WERI-Rb-1 (cell line): Measurements from ENCODE around the gene TNS4.

Experiments
- DNase-seq: peaks from one replicate; pipeline ENCODE4 v3.0.0-alpha.2; 2020
- H3K27ac ChIP-seq: fragments of 250-450 bp; sonication (Bioruptor Pico); 2 replicates; pipeline ENCODE4 v1.5.1; 2020; ENCODE audit warnings: mild to moderate bottlenecking, moderate library complexity
- H3K27me3 ChIP-seq: fragments of 250-450 bp; sonication (Bioruptor Pico); 2 replicates; pipeline ENCODE4 v1.5.1; 2021; ENCODE audit warnings: mild to moderate bottlenecking, low read depth, moderate library complexity; ENCODE audit not compliant: insufficient read depth, severe bottlenecking
- H3K36me3 ChIP-seq: fragments of 250-450 bp; sonication (Bioruptor Pico); 2 replicates; pipeline ENCODE4 v1.5.1; 2020; ENCODE audit warnings: mild to moderate bottlenecking, moderate library complexity
- H3K4me3 ChIP-seq: 2 replicates; pipeline ENCODE4 v1.5.1; 2011; ENCODE audit warnings: low read depth, mild to moderate bottlenecking, control low read depth, low read length
- H3K9me3 ChIP-seq: fragments of 250-450 bp; sonication (Bioruptor Pico); 2 replicates; pipeline ENCODE4 v1.5.1; 2021; ENCODE audit warnings: mild to moderate bottlenecking, moderate library complexity; ENCODE audit not compliant: severe bottlenecking
- CTCF ChIP-seq: IDR thresholded peaks from 2 replicates; pipeline ENCODE4 v1.5.1; 2011; ENCODE audit warnings: low read depth, mild to moderate bottlenecking, control low read depth, inconsistent platforms, low read length

TNS4 gene

GRCh38 chr17:40479754-40480480, 21.5 kb downstream of the TNS4 start:
- Histone ChIP-seq H3K9me3 (peaks cover 7% of the 10 kb centered on the region), H3K4me3 (no peak overlapping the region), H3K36me3 (no peaks in the 10 kb centered on the region), H3K27ac (no peak overlapping the region), H3K27me3 (no peaks in the 10 kb centered on the region)
- DNase-seq: no peak
- no peak for TF ChIP-seq CTCF

- no peak for DNase-seq
- H3K27me3 ChIP-seq: no peaks in the 10 kb centered on the region
- no peak overlapping the region for H3K27ac ChIP-seq
- H3K9me3 ChIP-seq: peaks cover 7% of the 10 kb centered on the region
- no peaks in the 10 kb centered on the region for H3K36me3 ChIP-seq
- no peak for TF ChIP-seq CTCF
- no peak overlapping the region for H3K4me3 ChIP-seq
These were observed 22.9 kb downstream of the TNS4 start for GRCh38 chr17:40478486-40478885.

GRCh38 chr17:40477796-40478195, 23.6 kb downstream of the TNS4 start:
- Histone ChIP-seq H3K27ac (no peak overlapping the region), H3K4me3 (no peak overlapping the region), H3K36me3 (no peaks in the 10 kb centered on the region), H3K27me3 (no peaks in the 10 kb centered on the region), H3K9me3 (peaks cover 10% of the 10 kb centered on the region)
- no peak for DNase-seq
- no peak for TF ChIP-seq CTCF

GRCh38 chr17:40475234-40475908, 26.1 kb downstream of the TNS4 start:
- Histone ChIP-seq H3K27ac (peak overlapping the region; percentile 80), H3K9me3 (peaks cover 16% of the 10 kb centered on the region), H3K27me3 (no peaks in the 10 kb centered on the region), H3K4me3 (no peak overlapping the region), H3K36me3 (no peaks in the 10 kb centered on the region)
- no peak for DNase-seq
- no peak for TF ChIP-seq CTCF

- H3K9me3 ChIP-seq: peaks cover 16% of the 10 kb centered on the region
- H3K27ac ChIP-seq: peak overlapping the region; percentile 80
- TF ChIP-seq CTCF: no peak
- H3K4me3 ChIP-seq: no peak overlapping the region
- peak; percentile 98 for DNase-seq
- no peaks in the 10 kb centered on the region for H3K36me3 ChIP-seq
- H3K27me3 ChIP-seq: no peaks in the 10 kb centered on the region
These were observed 26.9 kb downstream of the TNS4 start for GRCh38 chr17:40474419-40475002.
